Endothelial cell of umbilical vein (primary cell): ENCODE data around the gene ARID1B. TPM values are rescaled to one million over a fixed set of nuclear protein-coding genes. Genes with fewer than 3 reads are reported as not detected.

ENCODE experiments used
- BruUV-seq: library from RNA; stranded (reverse); fragments of 400-500 nt; replicated peaks from 2 replicates; lab custom pipeline; 2021; lab: Mats Ljungman, UMichigan
- CTCF ChIA-PET: fragments of 300-600, 350-600 bp; sonication (Branson Sonifier 250); formaldehyde crosslinking; loops from one replicate; lab custom pipeline; 2021; ENCODE audit warnings: antibody characterized with exemption, inconsistent platforms; lab: Charles Lee
- POLR2A ChIA-PET: fragments of 300-600, 350-600 bp; sonication (Branson Sonifier 250); formaldehyde crosslinking; loops from one replicate; lab custom pipeline; 2021; ENCODE audit warnings: antibody characterized with exemption, inconsistent platforms; lab: Charles Lee
- DNase-seq: peaks from one replicate; pipeline ENCODE4 v3.0.0-alpha.2; 2011; ENCODE audit warnings: low read depth, low spot score
- FAIRE-seq: peaks from 2 replicates; lab custom pipeline; 2011; peaks lifted over from hg19 to GRCh38; lab: Jason Lieb, UNC
- H2AFZ ChIP-seq: 2 replicates; pipeline ENCODE4 v1.6.0; 2012; ENCODE audit warnings: low read depth, low read length, control low read depth, inconsistent platforms
- H3K27ac ChIP-seq: 2 replicates; pipeline ENCODE4 v1.5.1; 2011; ENCODE audit warnings: low read depth, mild to moderate bottlenecking, control low read depth, low read length, moderate library complexity; ENCODE audit not compliant: insufficient read depth
- H3K27me3 ChIP-seq, 2 experiments: 2 replicates each; pipeline versions ENCODE4 v1.6.0 to v1.6.1; 2011; ENCODE audit warnings: low read length in 2 of 2, mixed read lengths in 1 of 2; ENCODE audit not compliant: control insufficient read depth in 2 of 2, insufficient read depth in 2 of 2
- H3K36me3 ChIP-seq, 2 experiments: 2 replicates in 1 of 2; 3 replicates in 1 of 2; pipeline ENCODE4 v1.5.1; 2011; ENCODE audit warnings: low read length in 2 of 2, mild to moderate bottlenecking in 1 of 2, moderate library complexity in 1 of 2; ENCODE audit not compliant: control insufficient read depth in 2 of 2, insufficient read depth in 2 of 2; ENCODE audit errors: extremely low read depth in 1 of 2
- H3K4me1 ChIP-seq: 3 replicates; pipeline ENCODE4 v1.5.1; 2011; ENCODE audit warnings: mild to moderate bottlenecking, low read length; ENCODE audit not compliant: control insufficient read depth, insufficient read depth; ENCODE audit errors: extremely low read depth
- H3K4me2 ChIP-seq: 2 replicates; pipeline ENCODE4 v1.6.1; 2011; ENCODE audit warnings: low read length, control low read depth, mixed read lengths; ENCODE audit not compliant: insufficient read depth
- H3K4me3 ChIP-seq, 3 experiments: fragments of 200-600 bp in 1 of 3; sonication (generic), shearing (Covaris generic) in 1 of 3; replicated peaks in 1 of 3; 2 replicates each; pipeline ENCODE4 v1.5.1; 2011 to 2016; ENCODE audit warnings: control low read depth in 3 of 3, low read length in 3 of 3, mild to moderate bottlenecking in 2 of 3, inconsistent platforms in 1 of 3, low read depth in 1 of 3, moderate library complexity in 1 of 3; ENCODE audit not compliant: insufficient read depth in 1 of 3
- H3K79me2 ChIP-seq: 2 replicates; pipeline ENCODE4 v1.6.0; 2012; ENCODE audit warnings: low read length, inconsistent platforms; ENCODE audit not compliant: control insufficient read depth, insufficient read depth
- H3K9ac ChIP-seq: replicated peaks from 2 replicates; pipeline ENCODE3; 2011; ENCODE audit warnings: low read length, control low read depth; ENCODE audit not compliant: insufficient read depth; ENCODE audit errors: extremely low read depth
- H3K9me1 ChIP-seq: replicated peaks from 3 replicates; pipeline ENCODE4 v1.6.0; 2011; ENCODE audit warnings: mild to moderate bottlenecking, low read length; ENCODE audit not compliant: control insufficient read depth, insufficient read depth; ENCODE audit errors: extremely low read depth
- H3K9me3 ChIP-seq: replicated peaks from 2 replicates; pipeline ENCODE4 v1.5.1; 2012; ENCODE audit warnings: low read length, inconsistent platforms; ENCODE audit not compliant: control insufficient read depth, insufficient read depth
- H4K20me1 ChIP-seq: replicated peaks from 2 replicates; pipeline ENCODE3; 2011; ENCODE audit warnings: mild to moderate bottlenecking, low read length; ENCODE audit not compliant: control insufficient read depth, insufficient read depth; ENCODE audit errors: extremely low read depth
- FOS ChIP-seq: IDR thresholded peaks from 2 replicates; pipeline ENCODE4 v1.6.1; 2011; ENCODE audit warnings: mild to moderate bottlenecking, low read length, moderate library complexity, borderline replicate concordance; ENCODE audit not compliant: insufficient read depth
- JUN ChIP-seq: IDR thresholded peaks from 2 replicates; pipeline ENCODE4 v1.6.1; 2011; ENCODE audit warnings: borderline replicate concordance, low read depth; ENCODE audit not compliant: insufficient read length, insufficient read depth
- MYC ChIP-seq: IDR thresholded peaks from one replicate; pipeline ENCODE4 v1.6.1; 2011; ENCODE audit warnings: mild to moderate bottlenecking, low read depth, low read length
- POLR2A ChIP-seq: IDR thresholded peaks from 2 replicates; pipeline ENCODE4 v1.6.1; 2012; ENCODE audit warnings: low read depth, mild to moderate bottlenecking, control low read depth, low read length
- POLR2AphosphoS5 ChIP-seq: IDR thresholded peaks from 2 replicates; pipeline ENCODE4 v1.6.1; 2012; ENCODE audit warnings: low read depth, mild to moderate bottlenecking, control low read depth, low read length, moderate library complexity; ENCODE audit not compliant: insufficient read depth
- dilution Hi-C: fragments of 300-500 bp; cut with MboI; formaldehyde crosslinking; loops from one replicate; pipeline ENCODE4 v1.15.0; 2019; ENCODE audit warnings: low sequenced_read_pairs; ENCODE audit not compliant: extremely low pct_ligation_motif_present
- intact Hi-C: fragments of 100-400 bp; cut with micrococcal nuclease; formaldehyde crosslinking; loops from one replicate; pipeline ENCODE4 v1.10.0; 2022
- polyA plus RNA-seq, 4 experiments: library from polyadenylated mRNA; depleted of rRNA in 3 of 4; stranded (reverse) in 3 of 4; unstranded in 1 of 4; fragments of >200 nt; gene quantifications; 2 replicates each; pipeline versions ENCODE4 v1.2.1 to v1.2.3, GENCODE V29; 2011 to 2012; ENCODE audit warnings: missing spikeins in 1 of 4
- total RNA-seq: library from RNA; stranded (reverse); gene quantifications from 2 replicates; pipeline ENCODE4 v1.2.3, GENCODE V29; 2021
- TF ChIP-seq, protein P1 (sequence below): IDR thresholded peaks from 2 replicates; pipeline ENCODE4 v1.6.1; 2011; ENCODE audit not compliant: insufficient read depth, insufficient read length
- TF ChIP-seq, protein P2 (sequence below), 2 donors: IDR thresholded peaks; 1 replicate in 1 of 2; 2 replicates in 1 of 2; pipeline ENCODE4 v1.5.1; 2011; ENCODE audit warnings: low read length in 2 of 2, mild to moderate bottlenecking in 2 of 2, moderate library complexity in 2 of 2, control low read depth in 1 of 2, inconsistent platforms in 1 of 2, low read depth in 1 of 2; ENCODE audit not compliant: insufficient read depth in 1 of 2; ENCODE audit errors: extremely low read depth in 1 of 2

Gene ARID1B
- total and polyA plus RNA-seq, 2 donors (not counting 3 experiments of a cell fraction or from before 2014, with no cell fraction given) = 21.8 to 89.5 TPM

DNA sequence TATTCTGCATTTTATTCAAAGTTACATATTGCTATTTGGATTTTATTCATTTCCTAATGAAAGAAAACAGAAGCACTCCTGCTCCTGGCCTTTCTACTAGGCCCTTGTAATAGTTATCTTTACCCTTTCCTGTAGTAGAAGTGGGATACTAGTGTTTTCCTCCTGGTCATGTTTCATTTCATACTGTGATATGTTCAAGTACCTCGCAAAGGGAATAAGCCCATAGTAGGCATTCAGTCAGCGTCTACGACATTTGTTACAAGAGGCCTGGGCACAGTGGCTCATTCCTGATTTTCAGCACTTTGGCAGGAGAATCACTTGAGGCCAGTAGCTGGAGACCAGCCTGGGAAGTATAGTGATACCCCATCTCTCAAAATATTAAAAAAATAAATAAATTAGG is 154.1 kb downstream of the ARID1B start:
- POLR2A ChIA-PET = no interaction called here
- Histone ChIP-seq H3K9me1 (no peaks in the 10 kb centered on the region), H3K9me3 (no peaks in the 10 kb centered on the region), H3K27ac (no peak overlapping the region), H2AFZ (no peak overlapping the region), H3K27me3 (no peaks in the 10 kb centered on the region), H3K4me3 (no peak overlapping the region), H3K36me3 (no peaks in the 10 kb centered on the region), H3K4me2 (no peak overlapping the region), H3K4me1 (no peaks in the 10 kb centered on the region), H3K79me2 (peaks cover 27% of the 10 kb centered on the region), H4K20me1 (peaks cover 3% of the 10 kb centered on the region), H3K9ac (no peak overlapping the region)
- BruUV-seq = no TSS peak
- intact Hi-C loops = loop anchor here (5.0 kb wide), 2 partner anchors 369 to 1614 kb away; no protein-coding TSS in a partner anchor
- FAIRE-seq (no peak), DNase-seq (no peak)
- dilution Hi-C loops = no loop called here
- CTCF ChIA-PET = interaction anchor here (0.7 to 2.2 kb wide), 2 partner anchors 12 to 13 kb away, joined by 4 to 13 read pairs; no protein-coding TSS in a partner anchor
- TF ChIP-seq, protein P1, sequence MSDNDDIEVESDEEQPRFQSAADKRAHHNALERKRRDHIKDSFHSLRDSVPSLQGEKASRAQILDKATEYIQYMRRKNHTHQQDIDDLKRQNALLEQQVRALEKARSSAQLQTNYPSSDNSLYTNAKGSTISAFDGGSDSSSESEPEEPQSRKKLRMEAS = no peak
- TF ChIP-seq POLR2AphosphoS5 (no peak), POLR2A (no peak), MYC (no peak), JUN (no peak), FOS (no peak)
- TF ChIP-seq, protein P2, sequence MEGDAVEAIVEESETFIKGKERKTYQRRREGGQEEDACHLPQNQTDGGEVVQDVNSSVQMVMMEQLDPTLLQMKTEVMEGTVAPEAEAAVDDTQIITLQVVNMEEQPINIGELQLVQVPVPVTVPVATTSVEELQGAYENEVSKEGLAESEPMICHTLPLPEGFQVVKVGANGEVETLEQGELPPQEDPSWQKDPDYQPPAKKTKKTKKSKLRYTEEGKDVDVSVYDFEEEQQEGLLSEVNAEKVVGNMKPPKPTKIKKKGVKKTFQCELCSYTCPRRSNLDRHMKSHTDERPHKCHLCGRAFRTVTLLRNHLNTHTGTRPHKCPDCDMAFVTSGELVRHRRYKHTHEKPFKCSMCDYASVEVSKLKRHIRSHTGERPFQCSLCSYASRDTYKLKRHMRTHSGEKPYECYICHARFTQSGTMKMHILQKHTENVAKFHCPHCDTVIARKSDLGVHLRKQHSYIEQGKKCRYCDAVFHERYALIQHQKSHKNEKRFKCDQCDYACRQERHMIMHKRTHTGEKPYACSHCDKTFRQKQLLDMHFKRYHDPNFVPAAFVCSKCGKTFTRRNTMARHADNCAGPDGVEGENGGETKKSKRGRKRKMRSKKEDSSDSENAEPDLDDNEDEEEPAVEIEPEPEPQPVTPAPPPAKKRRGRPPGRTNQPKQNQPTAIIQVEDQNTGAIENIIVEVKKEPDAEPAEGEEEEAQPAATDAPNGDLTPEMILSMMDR (IDR thresholded peaks at IDR 0.05; ENCODE audit: extremely low read depth in 1 of 2, insufficient read depth in 1 of 2, low read depth in 1 of 2, low read length in 2 of 2) = no peak
